CD4-positive, alpha-beta T cell treated with Interleukin-12 subunit alpha and Interleukin-12 subunit beta, for 1 hour (primary cell): ENCODE data around the gene CHID1.

Experiments
- DNase-seq: peaks from one replicate; pipeline ENCODE4 v3.0.0-alpha.2; 2020

Gene CHID1

GRCh38 chr11:910589-911030, at the start of gene CHID1:
CHID1 (minus strand) TSS chr11:910810; CDS start chr11:904816, 5,994 bp downstream.
- DNase-seq: peak; percentile 86

DNA sequence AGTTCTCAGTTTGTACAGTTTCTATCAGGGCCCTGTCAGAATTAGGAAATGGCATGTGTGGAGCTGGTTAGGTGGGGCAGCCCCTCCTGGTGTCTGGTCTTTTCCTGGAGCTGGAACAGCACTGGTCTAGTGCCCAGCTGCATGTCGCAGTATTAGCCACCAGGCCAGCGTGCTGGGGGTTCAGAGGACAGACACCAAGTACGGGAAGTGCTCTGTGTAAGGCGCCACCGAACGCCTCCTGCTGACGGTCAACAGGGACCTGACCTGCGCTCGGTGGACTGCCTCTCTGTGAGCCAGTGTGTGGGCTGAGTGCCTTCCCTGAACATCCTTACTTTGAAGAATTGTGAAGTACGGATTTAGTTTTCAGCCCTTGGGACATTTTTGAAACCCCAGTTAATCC, 49.0 kb upstream of the CHID1 start:
- no peak for DNase-seq

- no peak for DNase-seq
These were observed 48.4 kb upstream of the CHID1 start for GRCh38 chr11:959027-959426.

DNA sequence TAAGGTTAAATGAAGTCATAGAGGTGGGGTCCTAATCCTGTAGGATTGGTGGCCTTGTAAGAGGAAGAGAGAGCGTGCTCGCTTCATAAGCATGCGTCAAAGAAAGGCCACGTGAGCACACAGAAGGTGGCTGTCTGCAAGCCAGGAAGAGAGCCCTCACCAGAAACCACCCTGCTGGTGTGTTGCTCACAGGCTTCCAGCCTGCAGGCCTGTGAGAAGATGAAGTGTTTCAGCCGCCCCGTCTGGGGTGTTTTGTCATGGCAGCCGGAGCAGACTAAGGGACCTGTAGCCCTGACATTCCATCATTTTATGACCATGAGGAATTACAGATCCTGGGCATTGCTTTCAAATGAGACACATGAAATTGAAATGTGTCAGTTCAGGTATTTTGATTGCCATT, 47.5 kb upstream of the CHID1 start:
- no peak for DNase-seq

DNA sequence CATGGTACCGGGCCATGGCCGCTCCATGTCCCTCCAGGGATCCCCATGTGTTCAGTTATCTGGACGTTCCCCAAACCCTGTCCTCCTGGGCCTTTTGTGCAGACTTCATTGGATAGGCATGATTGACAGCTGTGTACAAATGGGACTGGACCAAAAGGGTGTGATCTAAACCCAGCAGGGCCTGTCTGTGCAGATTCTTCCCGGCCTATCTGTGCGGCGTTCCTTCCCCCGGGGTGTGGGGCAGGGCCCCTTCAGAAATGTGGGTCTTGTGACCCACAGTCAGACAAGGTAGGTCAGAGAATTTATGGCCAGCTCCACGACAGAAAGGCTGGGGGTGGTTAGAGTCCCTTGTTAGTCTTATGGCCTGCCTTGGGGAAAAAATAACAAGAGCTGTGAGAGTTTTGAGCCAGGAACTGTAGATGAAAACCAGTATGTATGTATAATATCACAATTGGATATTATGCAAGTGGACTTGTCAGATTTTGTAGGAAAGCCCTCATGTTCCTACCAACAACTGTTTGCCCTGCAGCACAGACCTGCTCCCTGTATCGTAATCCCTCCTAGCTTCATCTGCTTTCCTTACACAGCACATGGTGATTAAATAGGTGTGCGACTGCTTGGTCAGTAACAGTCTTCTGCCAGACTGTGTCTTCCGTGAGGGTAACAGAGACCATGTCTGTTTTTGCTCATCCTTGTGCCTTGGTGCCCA, 46.8 kb upstream of the CHID1 start:
- DNase-seq: no peak

GRCh38 chr11:955154-956063, 44.8 kb upstream of the CHID1 start:
- no peak for DNase-seq

GRCh38 chr11:954392-955153, 44.0 kb upstream of the CHID1 start:
- no peak for DNase-seq

DNA sequence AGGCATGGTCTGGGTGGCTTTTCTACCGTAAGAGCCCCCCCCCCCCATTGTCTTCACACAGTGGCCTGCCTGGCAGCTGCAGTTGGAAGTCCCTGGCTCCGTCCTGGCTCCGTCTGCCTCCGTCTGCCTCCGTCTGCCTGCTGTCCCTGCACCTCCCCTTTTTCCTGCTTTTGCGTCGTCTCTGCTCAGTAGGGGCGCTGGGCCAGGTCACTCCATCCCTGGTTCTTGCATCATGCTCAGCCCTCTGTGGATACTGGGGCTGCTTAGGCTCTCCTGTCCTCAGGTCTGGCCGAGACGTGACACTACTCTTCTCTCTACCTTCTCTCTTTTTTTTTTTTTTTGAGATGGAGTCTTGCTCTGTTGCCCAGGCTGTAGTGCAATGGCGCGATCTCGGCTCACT, 42.9 kb upstream of the CHID1 start:
- DNase-seq: no peak

- DNase-seq: no peak
These were observed 42.1 kb upstream of the CHID1 start for GRCh38 chr11:952406-953385.

- no peak for DNase-seq
These were observed 40.9 kb upstream of the CHID1 start for GRCh38 chr11:951507-951906.

DNA sequence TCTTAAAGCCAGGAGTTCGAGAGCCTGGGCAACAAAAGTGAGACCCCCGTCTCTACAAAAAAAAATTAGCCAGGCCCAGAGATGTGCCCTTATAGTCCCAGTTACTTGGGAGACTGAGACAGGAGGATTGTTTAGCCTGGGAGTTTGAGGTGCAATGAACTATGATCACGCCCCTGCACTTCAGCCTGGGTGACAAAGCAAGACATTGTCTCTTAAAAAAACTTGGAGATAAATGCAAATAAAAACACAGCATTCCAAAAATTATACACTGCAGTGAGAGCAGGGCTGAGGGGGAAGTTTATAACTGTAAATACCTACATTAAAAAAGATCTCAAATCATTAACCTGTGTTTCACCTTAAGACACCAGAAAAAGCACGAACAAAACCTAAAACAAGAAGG, 37.1 kb upstream of the CHID1 start:
- DNase-seq: no peak

DNA sequence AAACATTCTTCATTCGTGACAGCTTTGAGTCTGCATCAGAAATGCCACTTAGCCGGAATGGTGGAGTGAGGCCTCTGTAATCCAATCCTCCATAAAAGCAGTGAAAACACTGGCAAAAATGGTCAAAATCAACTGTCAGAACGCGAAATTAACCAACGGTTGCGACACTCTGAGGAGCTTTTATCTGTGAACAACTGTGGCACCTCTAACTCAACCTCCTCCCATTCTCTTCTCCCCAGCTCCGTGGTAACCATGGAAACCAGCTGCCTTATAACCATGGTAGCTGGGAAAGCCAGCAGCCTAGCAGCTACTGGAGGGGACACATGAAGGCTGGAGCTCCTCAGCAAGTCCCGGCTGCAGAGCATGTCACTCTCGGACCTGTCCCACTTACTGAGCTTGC, 35.4 kb upstream of the CHID1 start:
- DNase-seq: no peak

DNA sequence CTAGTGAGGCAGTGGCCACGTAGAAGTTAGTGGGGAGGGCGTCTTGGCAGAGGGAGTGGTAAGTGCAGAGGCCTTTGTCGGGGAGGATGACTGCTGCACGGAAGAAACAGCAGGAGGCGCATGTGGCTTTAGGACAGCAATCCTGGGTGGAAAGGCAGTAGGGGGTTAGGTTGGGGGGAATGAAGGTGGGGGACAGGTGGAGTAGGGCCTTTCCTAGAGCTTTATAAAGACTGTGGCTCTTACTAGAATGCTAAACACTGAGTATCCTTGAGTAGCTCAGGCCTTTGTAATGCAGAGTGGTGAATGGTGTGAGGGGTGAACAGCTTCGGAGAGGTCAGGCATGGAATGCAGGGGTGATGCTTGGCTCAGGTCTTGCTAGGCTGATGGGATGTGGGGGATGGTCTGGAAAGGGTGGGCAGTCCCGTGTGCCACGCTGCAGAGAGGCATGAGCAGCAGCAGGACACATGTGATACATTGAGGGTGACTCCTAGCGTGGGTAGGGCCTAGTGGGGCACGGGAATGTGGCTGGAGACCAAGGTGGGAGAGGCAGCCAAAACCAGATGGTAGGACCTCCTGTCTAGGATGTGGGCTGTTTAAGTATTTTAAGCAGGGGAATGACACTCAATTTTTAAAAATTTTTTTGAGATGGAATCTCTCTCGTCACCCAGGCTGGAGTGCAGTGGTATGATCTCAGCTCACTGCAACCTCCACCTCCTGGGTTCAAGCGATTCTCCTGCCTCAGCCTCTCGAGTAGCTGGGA, 34.3 kb upstream of the CHID1 start:
- no peak for DNase-seq

DNA sequence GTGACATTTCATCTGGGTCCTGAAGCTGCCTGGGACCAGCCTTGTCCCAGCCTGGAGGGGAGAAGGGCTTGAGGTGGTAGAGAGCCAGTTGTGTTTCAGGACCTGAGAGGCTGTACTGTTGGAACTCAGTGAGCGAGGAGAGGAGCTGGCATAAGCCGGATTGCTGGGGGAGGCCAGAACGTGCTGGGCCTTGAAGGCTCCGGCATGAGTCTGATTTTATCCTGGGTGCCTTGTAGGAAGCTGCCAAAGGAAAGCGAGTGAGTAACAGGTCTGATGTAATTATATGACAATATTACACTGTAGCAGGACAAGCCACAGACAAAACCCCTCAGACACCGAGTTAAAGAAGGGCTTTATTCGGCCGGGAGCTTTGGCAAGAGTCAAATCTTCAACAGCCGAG, 32.2 kb upstream of the CHID1 start:
- DNase-seq: no peak

DNA sequence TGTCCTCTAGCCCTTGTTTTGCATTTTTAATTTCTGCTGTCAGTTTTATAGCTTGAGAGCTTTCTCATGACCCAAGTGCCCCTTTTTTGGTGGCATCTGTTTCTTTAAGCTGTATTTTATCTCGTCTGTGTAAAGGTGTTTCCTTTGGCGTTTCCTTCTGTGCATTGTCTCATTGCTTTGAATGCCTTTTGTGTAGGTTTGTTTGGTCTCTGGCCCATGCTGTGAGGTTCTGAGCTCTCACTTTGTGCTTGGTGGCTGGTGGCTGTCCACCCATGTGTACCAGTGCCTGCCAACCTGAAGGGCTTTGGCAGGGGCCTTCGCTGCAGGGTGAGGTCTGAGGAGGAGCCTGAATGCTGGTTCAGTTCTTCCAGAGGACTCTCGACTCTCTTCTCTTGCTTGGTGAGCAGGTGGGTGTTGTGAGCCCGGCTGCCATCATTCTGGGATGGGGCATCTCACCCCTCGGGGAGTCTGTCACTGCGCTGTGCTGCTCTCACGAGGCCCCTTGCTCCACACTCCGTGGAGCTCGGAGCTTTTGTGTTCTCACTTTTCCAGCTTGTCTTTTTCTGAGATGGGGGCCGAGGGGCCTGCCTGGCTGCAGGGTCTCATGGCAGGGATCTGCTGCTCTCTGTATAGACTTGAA, 30.0 kb upstream of the CHID1 start:
- DNase-seq: no peak

DNA sequence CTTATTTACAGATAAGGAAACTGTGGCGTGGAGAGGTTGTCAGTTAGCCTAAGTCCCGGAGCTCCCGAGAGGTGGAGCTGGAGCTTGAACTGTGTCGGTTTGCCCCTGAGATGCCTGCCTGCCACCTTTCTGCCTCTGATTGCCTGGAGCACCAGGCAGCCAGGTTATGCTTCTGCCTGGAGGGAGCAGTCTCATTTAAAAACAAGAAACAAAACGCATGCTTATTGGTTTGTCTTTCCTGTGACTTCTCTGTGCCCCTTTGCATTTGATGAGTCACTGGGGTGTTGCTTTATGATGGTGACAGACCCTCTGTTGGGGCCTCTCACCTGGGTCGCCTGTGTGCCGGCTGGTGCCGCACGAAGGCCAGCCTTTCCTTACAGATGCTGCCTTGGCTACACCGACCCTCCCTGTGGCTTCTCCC, 27.2 kb upstream of the CHID1 start:
- DNase-seq: no peak

DNA sequence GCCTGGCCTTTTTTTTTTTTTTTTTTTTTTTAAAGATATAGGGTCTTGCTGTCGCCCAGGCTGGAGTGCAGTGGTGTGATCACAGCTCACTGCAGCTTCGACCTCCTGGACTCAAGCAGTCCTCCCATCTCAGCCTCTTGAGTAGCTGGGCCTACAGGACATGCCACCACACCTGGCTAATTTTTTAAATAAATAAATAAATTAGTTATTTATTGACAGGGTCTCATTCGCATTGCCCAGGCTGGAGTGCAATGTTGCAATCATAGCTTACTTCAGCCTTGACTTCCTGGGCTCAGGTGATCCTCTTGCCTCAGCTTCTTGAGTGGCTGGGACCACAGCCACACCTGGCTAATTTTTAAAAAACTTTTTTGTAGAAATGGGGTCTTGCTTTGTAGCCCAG, 25.6 kb upstream of the CHID1 start:
- DNase-seq: no peak

GRCh38 chr11:934527-934926, 23.9 kb upstream of the CHID1 start:
- no peak for DNase-seq

DNA sequence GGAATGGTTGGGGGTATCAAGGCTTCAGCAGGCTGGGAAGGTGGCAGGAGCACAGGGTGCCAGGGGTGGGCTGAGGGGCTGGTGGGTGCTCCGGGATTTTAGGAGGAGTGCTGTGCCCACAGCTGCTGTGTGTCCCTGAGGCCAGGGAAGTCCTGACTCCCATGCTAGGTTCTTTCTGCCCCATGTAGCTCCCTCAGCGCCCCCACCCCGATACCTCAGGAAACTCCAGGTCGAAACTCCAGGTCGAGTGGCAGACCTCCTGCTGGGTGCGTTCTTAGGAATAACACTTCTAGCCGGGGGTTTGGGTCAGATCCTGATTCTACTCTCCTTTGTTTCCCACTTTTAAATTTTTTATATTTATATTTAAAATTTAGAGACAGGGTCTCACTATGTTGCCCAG, 23.3 kb upstream of the CHID1 start:
- DNase-seq: no peak

DNA sequence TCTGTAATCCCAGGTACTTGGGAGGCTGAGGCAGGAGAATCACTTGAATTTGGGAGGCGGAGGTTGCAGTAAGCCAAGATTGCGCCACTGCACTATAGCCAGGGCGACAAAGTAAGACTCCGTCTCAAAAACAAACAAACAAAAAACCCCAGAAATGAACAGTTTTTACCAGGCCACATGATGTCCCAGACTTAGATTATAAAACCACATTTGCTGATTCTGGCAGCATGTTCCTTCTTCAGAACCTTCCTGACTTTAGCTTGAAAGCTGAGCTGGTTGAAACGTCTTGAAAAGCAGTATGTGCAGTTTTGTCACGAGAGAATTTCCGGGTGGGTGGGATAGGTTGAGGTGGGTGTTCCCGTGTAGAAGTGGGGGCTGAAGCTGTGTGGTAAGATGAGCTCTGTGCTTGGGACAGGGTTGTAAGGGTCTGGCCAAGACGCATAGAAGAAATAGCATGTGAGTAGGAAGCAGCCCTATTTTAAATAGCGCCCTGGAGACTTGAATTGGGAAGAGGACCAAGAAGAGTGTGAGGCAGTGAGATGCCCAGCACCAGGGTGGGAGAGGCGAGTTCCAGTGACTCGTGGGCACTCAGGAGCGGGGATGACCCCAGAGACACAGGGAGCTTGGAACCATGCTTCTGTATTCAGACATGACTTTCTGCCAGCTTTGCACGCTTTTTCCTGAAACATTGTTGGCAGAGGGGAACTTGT, 22.7 kb upstream of the CHID1 start:
- no peak for DNase-seq
